Adipose tissue (tissue), 3 donors: ENCODE data around the gene ZIC4. TPM values are rescaled to one million over a fixed set of nuclear protein-coding genes. Genes with fewer than 3 reads are reported as not detected.

Source experiments
- H3K27ac ChIP-seq: one replicate; pipeline ENCODE4 v1.5.1; 2013; ENCODE audit warnings: low read depth, low read length
- WGBS, 3 donors: extraction: QIAGEN DNeasy Blood & Tissue Kit; methylation state at CpG; one replicate each; pipeline ENCODE4 v1.1.7; 2013; 5-methylcytosine and 5-hydroxymethylcytosine counted together
- polyA plus RNA-seq, 3 donors: library from polyadenylated mRNA; stranded (reverse); fragments of 200-250 nt; gene quantifications; one replicate each; pipeline ENCODE4 v1.2.3, GENCODE V29; 2013
- donor health status: healthy with polysubstance abuse.
- donor health status: Bipolar disorder and iron deficiency.
- donor health status: healthy.

Gene ZIC4
- not detected for polyA plus RNA-seq

DNA sequence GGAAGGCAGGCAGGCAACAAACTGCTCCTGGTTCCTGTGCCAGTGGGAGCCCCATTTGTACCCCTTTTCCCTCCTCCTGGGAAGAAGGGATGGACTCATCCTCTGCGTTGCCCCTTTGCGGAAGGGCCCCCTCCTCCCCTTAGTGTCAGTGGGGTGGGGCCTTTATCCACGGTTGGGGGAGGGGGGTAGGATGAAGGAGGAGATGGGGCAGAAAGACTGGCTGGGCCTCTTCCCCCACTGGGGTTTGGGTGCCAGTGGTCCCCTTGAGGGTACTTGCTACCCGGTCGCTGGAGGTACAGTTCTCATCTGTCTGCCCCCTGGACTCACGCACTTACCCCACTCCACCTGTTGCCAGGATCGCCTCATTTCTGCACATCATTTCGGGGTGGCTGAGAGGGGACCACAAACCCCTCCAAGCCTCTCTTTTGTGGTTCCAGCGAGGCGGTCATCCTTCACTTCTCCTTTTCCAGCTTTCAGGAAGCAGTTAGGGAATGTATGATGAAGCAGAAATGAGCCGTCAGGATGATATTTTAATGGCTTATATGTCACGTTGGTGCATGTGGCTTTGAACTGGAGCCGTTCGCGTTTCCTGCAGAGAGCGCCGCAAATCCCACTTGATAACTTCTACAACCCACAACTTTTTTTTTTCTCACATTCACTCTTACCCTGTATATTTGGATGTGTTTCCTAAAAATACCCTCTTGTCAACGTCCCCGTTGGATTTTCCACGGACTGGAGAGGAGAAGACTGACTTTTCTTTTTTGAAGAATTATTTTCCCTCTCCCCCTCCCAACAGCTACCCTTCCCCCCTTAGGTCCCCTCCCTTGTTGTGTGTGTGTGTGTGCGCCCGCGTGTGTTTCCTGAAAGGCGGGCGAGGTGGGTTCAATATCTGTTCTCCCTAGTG is at the start of gene ZIC4:
TSS of gene ZIC4 (minus strand) at position 516 of the 904 bp plus-strand sequence. CDS start 3,746 bp downstream, outside the sequence.
- WGBS, 3 donors = 6 to 9% (median 6%) methylated on average over 24 to 25 of the region's 25 CpGs

DNA sequence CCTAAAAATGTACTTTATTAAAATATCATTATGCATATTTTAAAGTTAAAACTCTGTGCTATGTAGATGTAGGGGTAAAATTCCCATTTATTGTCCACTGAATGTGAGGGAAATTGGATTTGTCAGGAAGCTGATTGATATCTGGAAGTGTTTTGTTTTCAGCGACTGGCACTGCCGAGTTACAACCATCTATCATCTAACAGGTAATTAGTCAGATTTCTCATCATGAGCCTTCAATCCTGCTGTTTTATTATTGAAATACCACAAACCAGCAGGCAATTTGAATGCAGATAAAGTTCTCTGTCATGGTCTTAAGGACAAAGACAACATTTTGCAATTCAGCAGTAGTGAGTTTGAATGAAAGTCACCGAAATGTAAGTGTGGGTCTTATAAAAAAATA is 43.3 kb upstream of the ZIC4 start:
- H3K27ac ChIP-seq = no peak overlapping the region
- 27 to 34% (median 30%) methylated on average over 3 of the region's 3 CpGs for WGBS, 3 donors

More for the DNA sequence above, at the start of gene ZIC4:
- H3K27ac ChIP-seq = no peak within 1 kb of the TSS

DNA sequence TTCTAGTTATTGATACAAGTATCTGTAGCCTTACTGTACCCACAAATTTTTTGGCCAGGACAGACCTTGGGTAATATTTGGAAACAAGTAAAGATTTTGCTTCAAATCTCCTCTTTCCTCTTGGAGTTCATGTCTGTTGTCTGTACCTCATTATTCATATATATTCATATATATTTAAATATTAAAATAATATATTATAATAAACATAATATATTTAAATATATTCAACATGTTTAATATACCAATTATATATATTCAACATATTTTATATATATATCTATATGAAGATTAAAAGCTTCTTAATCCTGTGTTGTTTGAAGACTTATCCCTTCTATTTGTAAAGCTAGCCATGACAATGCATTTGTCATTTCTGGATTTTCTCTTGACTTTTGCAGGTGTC is 40.9 kb upstream of the ZIC4 start:
- H3K27ac ChIP-seq = no peak overlapping the region

DNA sequence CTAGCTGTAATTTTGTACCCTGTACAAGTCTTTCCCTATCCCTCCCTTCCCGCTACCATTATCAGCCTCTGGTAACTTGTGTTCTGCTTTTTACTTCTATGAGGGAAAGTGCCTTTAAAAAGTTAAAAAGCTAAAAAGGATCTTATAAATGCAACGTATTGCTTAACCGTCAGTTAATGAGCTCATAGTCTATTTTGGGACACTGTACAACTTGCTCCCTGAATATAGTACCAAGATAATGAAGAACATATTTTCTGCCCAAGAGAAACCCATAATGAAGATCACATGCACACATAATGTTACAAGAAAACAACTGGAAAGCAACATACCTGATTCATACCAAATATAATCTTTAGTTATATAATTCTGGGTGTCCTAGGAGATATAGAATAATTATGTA is 25.4 kb upstream of the ZIC4 start:
- WGBS, 3 donors = 54 to 65% (median 64%) methylated on average over 3 of the region's 3 CpGs
- no peak overlapping the region for H3K27ac ChIP-seq

DNA sequence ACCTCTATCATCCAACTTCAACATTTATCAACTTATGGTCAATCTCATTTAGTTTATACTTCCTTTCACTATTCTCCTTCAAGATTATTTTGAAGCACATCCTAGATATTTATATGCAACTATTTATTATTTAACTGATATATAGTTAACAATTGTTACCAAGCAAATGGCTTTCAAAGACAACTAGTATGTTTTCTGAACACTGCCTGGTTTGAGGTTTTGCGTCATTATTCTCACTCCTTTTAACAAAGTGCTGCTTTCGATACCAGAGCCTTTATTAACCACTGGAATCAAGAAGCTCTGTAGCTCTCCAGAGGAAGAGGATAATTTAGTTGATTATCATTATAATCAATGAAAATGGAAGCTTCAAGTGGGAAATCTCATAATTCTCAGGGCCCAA is 22.4 kb upstream of the ZIC4 start:
- WGBS, 3 donors = 91 to 92% (median 92%) methylated on average over 2 of the region's 2 CpGs

DNA sequence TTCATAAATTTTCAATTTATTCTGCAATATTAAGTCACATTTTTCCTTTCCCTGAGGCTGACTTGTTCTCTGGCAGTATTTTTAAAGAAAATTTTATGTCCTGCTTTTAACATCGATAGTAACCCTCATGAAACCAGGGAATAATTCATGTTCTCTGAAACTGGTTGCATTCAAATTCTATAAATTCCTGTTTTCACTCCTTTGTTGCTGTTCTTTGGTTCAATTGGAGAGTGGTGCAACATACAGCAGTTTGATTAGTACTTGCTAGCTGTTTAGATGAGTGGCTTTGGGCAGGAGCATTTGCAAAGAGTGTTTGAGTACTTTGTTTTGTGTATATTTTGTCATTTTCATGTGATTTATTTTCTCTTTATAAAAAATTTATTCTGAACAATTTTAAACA is 22.0 kb upstream of the ZIC4 start:
- no peak overlapping the region for H3K27ac ChIP-seq
- WGBS, 3 donors = 72 to 84% (median 81%) methylated on average over 1 of the region's 1 CpG

More for the DNA sequence above, 22.4 kb upstream of the ZIC4 start:
- H3K27ac ChIP-seq = no peak overlapping the region

DNA sequence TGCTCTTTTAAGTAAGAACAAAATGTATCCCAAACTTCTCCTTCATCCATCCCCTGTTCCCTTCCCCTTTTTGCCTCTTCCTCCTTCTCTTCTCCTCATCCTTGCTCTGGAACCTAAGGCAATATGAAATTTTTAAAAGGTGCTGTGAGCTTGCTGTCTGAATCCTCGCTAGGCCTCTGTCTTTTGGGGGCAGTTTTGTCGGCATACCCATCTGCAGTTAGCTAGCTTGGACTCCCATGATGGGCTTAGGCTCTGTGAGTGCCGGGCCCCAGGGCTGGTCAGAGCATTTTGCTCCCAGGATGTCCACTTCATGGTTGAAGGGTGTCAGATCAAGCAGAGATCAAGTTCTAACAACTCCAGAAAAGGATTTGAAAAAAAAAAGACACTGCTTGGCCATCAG is 21.4 kb upstream of the ZIC4 start:
- 51 to 74% (median 65%) methylated on average over 3 of the region's 3 CpGs for WGBS, 3 donors

DNA sequence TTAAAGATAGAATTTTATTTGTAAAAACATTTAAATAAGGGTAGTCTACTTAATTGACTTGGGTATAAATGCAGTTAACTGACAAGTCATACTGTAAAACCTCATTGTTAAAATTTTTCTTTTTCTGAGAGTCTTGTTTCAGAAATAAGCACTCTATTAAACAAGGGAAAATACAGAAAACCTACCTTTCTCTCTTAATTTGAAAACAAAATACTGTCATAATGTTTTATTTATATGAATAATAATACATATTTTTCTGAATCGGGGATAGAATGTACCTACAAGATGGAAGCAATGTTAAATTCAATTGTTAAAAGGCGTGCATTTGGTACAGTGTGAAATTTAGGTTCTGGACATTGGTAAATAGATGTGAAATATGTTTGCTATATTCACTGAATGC is 20.6 kb upstream of the ZIC4 start:
- 90 to 91% (median 90%) methylated on average over 2 of the region's 2 CpGs for WGBS, 3 donors
- no peak overlapping the region for H3K27ac ChIP-seq

More for the DNA sequence above, 21.4 kb upstream of the ZIC4 start:
- H3K27ac ChIP-seq = no peak overlapping the region

DNA sequence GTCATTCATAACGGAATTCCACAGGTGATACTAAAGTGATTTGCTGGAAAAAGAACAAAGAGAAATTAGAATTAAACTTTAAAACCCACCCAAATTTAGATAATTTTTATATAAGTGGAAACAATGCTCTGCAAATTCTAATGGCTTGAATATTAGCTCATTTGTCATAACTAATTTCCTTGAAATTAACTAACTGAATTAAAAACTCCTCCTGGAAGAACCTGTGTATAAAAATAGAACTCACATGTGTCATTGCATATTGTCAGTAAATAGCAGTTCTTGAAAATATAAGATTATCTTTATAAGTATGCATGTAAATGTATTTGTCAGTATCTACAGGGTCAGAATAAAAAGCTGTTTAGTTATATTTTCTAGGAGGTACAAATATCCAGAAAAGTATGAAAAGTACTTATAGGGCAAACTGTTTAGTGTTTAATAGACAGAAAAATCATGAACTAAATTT is 19.1 kb upstream of the ZIC4 start:
- no peak overlapping the region for H3K27ac ChIP-seq
- WGBS, 3 donors = 23 to 31% (median 28%) methylated on average over 1 of the region's 1 CpG

DNA sequence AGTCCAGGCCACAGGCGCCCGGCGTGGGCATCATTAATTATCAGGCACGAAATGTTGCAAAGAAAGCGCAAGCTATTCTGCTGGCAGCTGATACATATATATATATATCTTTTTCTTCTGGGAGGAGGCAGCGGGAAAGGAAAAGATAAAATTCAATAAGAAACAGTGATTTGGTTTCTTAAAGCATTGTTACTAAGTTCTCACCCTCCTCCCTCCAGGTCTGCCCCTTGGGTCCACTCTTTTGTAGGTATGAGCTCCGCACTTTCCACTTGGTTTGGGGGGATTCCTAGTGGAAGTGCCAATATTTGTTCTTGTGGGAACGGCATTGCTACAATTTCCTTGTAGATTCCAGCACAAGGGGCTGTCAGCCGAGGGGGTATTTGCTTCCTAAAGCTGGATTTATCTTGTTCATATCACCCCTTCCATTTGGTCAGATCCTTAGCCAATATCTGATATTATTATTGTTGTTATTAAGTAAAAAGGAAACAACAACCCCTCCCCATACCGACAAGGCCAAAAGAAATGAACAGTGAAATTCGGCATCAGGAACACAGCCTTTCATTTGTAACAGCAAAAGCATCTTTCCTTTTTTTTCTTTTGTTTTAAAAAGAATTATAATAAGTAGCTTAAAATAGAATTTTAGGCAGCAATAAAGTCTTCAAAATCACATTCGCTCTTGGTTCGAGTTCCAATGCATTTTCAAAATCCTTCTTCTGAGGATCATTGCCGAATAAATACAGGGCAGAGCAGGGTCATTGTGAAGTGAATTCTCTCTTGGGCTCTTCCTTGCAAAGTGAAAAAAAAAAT is 18.4 kb upstream of the ZIC4 start:
- no peak overlapping the region for H3K27ac ChIP-seq
- WGBS, 3 donors = 10 to 15% (median 11%) methylated on average over 14 of the region's 14 CpGs

DNA sequence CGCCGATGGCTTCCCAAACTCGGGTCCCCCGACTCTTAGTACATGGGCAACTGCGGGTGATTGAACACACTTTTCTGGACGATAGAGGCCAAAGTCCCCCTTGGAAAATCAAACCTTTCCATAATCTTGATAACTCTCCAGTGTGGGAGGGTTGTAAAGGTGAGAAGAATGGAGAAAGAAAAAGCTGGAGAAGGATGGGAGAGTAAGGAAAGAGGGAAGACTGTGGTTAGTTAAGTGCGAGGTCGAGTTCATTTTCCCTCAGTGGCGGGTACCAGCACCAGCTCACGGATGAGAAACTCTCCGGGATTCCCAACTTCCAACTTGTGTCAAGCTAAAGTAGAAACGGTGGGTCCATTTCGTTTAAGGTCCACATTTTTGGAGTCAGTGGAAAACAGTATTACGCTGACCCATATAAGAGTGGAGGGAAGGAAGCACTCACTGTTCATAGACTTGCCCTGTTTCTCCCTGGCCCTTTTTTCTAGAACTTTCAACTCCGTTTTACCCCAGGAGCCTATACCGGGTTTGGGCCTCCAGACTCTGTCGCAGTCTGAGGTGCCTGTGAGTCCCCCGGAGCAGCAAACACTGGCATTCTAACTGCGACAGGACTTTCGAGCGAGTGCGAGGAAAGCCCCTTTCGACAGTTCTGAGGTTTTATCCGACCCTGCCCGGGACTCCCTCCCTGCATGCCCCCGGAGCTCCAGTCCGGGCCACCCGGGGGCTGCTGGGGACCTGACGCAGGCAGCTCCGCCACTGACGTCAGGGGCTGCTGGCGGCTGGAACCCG is 17.6 kb upstream of the ZIC4 start:
- H3K27ac ChIP-seq = no peak overlapping the region
- 8 to 9% (median 9%) methylated on average over 33 of the region's 33 CpGs for WGBS, 3 donors

DNA sequence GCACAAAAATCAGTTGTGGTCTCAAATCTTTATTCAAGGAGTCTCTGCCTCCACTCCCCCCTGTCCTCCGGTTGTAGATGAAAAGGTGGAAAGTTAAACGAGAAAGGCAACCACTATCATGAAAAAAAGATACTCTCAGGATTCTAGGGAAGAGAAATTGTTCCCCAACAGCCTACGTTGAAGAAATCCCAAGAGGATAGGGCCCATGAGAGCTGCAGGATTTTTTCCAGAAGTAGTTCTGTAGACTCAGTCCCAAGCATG is 17.1 kb upstream of the ZIC4 start:
- 4 to 5% (median 4%) methylated on average over 3 of the region's 3 CpGs for WGBS, 3 donors
- no peak overlapping the region for H3K27ac ChIP-seq

DNA sequence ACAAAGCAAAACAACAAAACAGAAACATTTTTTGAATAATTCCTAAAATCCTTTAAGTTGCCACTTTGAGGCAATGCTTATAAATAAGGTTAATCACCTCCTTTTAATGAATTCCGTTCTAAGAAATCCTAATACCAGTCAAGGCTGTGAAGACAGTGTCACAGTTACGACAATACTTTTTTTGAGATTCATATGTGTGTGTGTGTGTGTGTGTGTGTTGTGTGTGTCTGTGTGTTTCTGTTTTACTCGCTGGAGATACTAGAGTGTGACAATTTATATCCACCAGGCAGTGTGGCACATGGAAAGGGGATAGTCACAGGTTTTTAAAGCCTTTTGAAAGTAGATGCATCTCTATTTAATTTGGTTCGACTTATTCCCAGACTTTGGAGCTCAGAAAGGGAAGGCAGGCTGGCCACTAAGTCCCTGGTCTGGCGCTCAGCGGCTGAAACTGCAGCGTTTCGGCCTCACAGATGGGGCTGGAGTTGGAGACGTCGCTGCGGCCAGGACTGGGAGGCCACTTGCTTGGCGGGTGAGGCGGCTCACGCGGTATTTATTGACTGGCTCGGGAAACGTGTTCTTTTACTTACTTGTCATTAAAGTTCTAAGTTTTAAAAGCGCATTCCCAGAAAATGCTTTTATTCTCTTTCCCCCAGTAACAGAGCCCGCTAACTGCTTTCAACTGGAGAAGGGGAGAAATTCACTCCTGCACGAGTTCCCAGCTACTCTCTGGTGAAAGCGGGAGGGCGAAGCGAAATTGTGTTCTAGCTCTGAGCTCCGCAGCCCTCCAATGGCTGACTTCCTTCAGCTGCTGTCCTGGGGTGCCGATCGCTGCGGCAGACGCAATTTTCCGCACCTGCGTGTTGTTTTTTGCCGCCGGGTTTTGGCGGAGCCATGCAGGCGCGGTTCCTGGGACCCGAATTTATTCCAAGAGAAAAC is 16.5 kb upstream of the ZIC4 start:
- 9 to 11% (median 11%) methylated on average over 36 of the region's 36 CpGs for WGBS, 3 donors
- H3K27ac ChIP-seq = no peak overlapping the region

DNA sequence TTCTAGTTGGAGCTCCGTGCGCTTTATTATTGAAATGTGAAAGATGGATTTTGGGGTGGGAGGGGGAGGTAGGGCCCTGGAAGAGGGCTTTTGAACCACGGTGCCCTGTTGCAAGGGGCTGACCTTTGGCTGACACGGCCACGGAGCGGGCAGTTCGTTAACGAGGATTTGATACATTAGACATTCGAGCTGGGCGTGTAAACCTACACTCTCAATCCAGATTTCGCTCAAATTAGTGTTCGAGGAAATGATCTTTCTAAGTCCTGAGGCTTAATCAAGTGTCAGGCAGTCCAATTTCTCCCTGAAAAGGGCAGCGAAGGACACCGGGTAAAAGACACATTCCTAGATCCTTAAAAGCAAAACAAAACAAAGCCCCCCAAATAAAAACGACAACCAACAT is 15.9 kb upstream of the ZIC4 start:
- WGBS, 3 donors = 9 to 14% (median 12%) methylated on average over 15 of the region's 15 CpGs
- H3K27ac ChIP-seq = no peak overlapping the region

DNA sequence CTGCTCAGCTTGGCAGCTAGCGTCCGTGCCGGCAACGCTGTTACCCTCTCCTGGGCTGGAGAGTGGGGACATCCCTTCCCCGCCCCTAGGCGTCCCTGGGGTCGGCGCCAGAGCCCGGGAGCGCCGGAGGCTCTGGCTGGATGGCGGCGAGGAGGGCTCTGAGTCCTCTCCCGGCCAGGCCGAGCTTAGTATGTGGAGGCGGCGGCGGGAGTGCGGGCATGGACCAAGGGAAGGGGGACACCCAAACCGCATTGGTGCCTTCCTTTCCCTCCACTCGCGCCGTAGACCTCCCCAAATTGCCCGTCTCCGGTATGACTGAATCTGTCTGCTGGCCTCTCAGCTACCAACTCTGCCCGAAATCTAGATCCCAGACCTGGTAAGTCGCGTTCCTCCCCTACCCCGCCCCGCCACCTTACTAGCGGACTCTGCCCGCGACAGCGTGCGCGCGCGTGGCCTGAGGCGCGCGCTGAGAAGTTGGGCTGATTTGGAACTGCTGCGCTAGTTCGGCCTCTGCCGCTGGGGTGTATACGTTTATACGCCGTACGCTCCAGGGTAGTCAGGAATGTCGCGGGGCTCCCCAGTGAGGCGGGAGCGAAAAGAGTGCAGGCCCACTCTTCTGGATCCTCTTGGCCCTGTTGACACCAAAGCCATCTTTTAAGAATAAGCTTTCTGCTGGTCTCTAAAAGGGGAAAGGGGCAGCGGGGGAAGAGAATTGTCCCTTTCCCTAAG is 15.0 kb upstream of the ZIC4 start:
- 5 to 11% (median 9%) methylated on average over 50 to 53 of the region's 53 CpGs for WGBS, 3 donors

DNA sequence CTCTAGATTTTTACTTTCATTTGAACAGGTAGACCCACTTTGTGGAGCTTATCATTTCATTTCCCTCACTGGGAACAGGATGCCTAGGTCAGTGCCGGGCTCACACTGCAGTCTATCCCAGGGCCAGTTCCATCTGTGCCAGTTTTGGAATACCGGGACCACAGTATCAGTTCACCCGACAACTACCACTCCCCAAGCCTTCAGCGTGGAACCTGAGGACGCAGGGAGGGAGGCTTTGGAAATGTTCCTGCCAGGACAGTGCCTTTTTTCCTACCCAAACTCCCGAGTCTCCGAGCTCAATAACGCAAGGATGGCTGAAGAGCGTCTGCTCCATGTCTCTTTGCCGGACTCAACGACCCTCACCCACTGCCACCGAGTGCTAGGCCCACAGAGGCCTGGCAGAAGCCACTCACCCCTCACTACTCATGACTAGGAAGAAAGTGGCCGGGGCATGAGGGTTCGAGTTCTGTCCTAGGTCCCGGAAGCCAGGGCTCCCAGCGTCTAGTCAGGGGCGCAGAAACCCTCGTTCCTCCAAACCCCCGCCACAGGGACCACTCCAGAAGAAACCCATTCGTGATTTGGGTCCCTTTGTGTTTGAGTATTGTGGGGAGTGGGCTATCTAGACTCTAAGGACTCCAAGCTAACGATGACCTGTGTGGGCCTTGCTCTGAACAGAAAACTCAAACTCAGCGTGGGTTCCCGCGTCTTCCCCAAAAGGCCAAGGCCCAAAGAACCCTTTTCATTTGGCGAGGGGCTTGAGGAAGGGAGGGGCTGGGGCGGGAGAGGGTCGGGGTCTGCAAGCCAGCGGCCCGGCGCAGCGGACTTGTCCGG is 14.2 kb upstream of the ZIC4 start:
- 10 to 14% (median 11%) methylated on average over 32 of the region's 32 CpGs for WGBS, 3 donors
- no peak overlapping the region for H3K27ac ChIP-seq

More for the DNA sequence above, 15.0 kb upstream of the ZIC4 start:
- H3K27ac ChIP-seq = no peak overlapping the region
